ENCODE data around the gene TRPM7. TPM values are rescaled to one million over a fixed set of nuclear protein-coding genes. Genes with fewer than 3 reads are reported as not detected.

Gene TRPM7
- total RNA-seq, 1 experiment from 2014 or later, result 35.1 TPM

- no peaks in the 10 kb centered on the region for H4K20me1 ChIP-seq (ENCODE audit: control insufficient read depth, insufficient read depth, insufficient read length)
- no peaks in the 10 kb centered on the region for H3K27me3 ChIP-seq (ENCODE audit: insufficient read depth, low read length)
- H3T11ph ChIP-seq (ENCODE audit: low read length), result no peak overlapping the region
- H3K9me3 ChIP-seq (ENCODE audit: control insufficient read depth, low read depth, low read length), result no peaks in the 10 kb centered on the region
- H3K23me2 ChIP-seq (ENCODE audit: insufficient read length, low read depth, low read length, poor library complexity, severe bottlenecking), result no peaks in the 10 kb centered on the region
- TF ChIP-seq CTCF (conservative IDR thresholded peaks at IDR 0.05), result no peak
- H4K8ac ChIP-seq (replicated peaks; ENCODE audit: insufficient read length, low read depth, low read length), result no peak overlapping the region
- no peak overlapping the region for H3K56ac ChIP-seq (ENCODE audit: insufficient read length, low read depth, low read length)
- no peak for DNase-seq
- no peak overlapping the region for H3K9ac ChIP-seq (ENCODE audit: extremely low read depth, insufficient read length, low read length)
- no peaks in the 10 kb centered on the region for H3K79me1 ChIP-seq (ENCODE audit: insufficient read depth, low read depth, low read length, poor library complexity, severe bottlenecking)
- H3K14ac ChIP-seq (ENCODE audit: insufficient read depth, low read length), result no peak overlapping the region
- no peak overlapping the region for H4K91ac ChIP-seq (ENCODE audit: insufficient read length, low read depth, low read length)
- no peak overlapping the region for H2AK5ac ChIP-seq (ENCODE audit: insufficient read length, low read length)
- no peak overlapping the region for H3K23ac ChIP-seq (ENCODE audit: insufficient read length, low read depth, low read length)
- no peak overlapping the region for H3K4me3 Mint-ChIP-seq
- H3K27ac Mint-ChIP-seq, result no peak overlapping the region
- no peaks in the 10 kb centered on the region for H3K79me2 ChIP-seq (ENCODE audit: insufficient read depth, low read length)
- no peak overlapping the region for H2BK12ac ChIP-seq (ENCODE audit: insufficient read length, low read depth, low read length)
- no peak overlapping the region for H3K4ac ChIP-seq (ENCODE audit: low read depth, low read length)
- H2BK120ac ChIP-seq (ENCODE audit: low read depth, low read length, poor library complexity, severe bottlenecking), result no peak overlapping the region
- no peaks in the 10 kb centered on the region for H3K4me1 ChIP-seq (ENCODE audit: insufficient read depth, low read length)
- H3K27ac ChIP-seq (ENCODE audit: insufficient read length, low read depth, low read length), result no peak overlapping the region
- no peak overlapping the region for H4K5ac ChIP-seq (ENCODE audit: insufficient read length, low read depth, low read length)
- no peaks in the 10 kb centered on the region for H3K27me3 Mint-ChIP-seq (ENCODE audit: low read depth)
- WGBS (ENCODE audit: extremely low coverage, insufficient read length, low lambda C conversion rate), result 100% methylated on average over 2 of the region's 3 CpGs
- H2AFZ ChIP-seq (ENCODE audit: low read length), result no peak overlapping the region
- peaks cover 0 to 47% (median 38%) of the 10 kb centered on the region in 3 experiments; a peak in 5 of 7 replicates for H3K36me3 Mint-ChIP-seq (ENCODE audit: insufficient read depth in 1 of 3, low read depth in 3 of 3)
- H3K4me2 ChIP-seq (ENCODE audit: insufficient read depth, insufficient read length, low read length), result no peak overlapping the region
- no peak overlapping the region for H2BK20ac ChIP-seq (ENCODE audit: low read depth, low read length, poor library complexity, severe bottlenecking)
- no peak overlapping the region for H2BK15ac ChIP-seq (ENCODE audit: low read depth, low read length)
- H3K4me1 Mint-ChIP-seq, result no peaks in the 10 kb centered on the region
- no peak overlapping the region for H3K18ac ChIP-seq (ENCODE audit: insufficient read length, low read depth, low read length)
- no peaks in the 10 kb centered on the region for H3K9me3 Mint-ChIP-seq
- no peak overlapping the region for H2BK5ac ChIP-seq (ENCODE audit: insufficient read length, low read length)
These were observed 92.8 kb downstream of the TRPM7 start for GRCh38 chr15:50593761-50594160.
